GM12801 (cell line): Measurements from ENCODE around the gene GALNT7.

Source experiments
- TF ChIP-seq, protein P1 (sequence below): IDR thresholded peaks from one replicate; pipeline ENCODE4 v1.5.1; 2011; ENCODE audit warnings: control low read depth; ENCODE audit not compliant: insufficient read length; ENCODE audit errors: extremely low read depth

The GALNT7 gene

DNA sequence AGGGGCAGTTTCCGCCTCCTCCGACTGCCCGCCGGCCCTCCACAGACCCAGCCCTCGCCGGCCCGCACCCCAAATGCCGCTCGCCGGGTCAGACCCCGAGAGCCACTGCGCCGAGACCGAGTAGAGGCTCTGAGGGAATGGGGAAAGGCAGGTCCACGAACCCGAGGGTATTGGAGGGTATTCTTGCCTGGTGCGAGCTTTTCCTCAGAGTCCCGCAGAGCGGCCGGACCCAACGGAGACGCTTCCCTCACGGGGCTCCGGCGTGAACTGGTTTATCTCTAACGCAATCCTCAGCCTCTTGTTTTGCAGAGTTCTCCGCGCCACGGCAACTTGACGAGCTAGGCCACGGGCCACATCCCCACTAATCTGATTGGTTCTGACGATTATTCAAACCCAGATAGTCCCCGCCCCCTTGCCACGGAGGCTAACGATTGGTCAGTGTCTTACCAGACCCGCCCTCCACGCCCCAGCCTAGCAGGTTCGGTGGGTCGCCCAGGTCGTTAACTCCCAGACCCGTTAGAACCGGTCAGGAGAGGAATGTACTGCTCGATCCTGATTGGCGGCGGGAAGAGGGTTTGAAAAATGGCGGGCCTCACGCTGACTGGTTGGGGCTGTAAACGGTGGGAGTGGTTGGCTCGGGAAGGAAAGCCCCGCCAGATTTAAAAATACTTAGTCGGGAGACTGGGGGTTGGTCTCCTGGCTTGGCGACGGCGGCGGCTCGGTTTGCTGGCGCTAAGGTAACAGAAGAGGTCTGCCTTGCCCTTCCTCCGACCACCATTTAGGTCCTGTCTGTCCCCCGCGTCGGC lies 165.7 kb downstream of the GALNT7 start, which contains the start of gene HMGB2:
Gene HMGB2, minus strand, starts transcription at position 274 of the 806 bp plus-strand sequence. CDS start 709 bp downstream, outside the sequence.
- TF ChIP-seq, protein P1, sequence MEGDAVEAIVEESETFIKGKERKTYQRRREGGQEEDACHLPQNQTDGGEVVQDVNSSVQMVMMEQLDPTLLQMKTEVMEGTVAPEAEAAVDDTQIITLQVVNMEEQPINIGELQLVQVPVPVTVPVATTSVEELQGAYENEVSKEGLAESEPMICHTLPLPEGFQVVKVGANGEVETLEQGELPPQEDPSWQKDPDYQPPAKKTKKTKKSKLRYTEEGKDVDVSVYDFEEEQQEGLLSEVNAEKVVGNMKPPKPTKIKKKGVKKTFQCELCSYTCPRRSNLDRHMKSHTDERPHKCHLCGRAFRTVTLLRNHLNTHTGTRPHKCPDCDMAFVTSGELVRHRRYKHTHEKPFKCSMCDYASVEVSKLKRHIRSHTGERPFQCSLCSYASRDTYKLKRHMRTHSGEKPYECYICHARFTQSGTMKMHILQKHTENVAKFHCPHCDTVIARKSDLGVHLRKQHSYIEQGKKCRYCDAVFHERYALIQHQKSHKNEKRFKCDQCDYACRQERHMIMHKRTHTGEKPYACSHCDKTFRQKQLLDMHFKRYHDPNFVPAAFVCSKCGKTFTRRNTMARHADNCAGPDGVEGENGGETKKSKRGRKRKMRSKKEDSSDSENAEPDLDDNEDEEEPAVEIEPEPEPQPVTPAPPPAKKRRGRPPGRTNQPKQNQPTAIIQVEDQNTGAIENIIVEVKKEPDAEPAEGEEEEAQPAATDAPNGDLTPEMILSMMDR, result no peak

DNA sequence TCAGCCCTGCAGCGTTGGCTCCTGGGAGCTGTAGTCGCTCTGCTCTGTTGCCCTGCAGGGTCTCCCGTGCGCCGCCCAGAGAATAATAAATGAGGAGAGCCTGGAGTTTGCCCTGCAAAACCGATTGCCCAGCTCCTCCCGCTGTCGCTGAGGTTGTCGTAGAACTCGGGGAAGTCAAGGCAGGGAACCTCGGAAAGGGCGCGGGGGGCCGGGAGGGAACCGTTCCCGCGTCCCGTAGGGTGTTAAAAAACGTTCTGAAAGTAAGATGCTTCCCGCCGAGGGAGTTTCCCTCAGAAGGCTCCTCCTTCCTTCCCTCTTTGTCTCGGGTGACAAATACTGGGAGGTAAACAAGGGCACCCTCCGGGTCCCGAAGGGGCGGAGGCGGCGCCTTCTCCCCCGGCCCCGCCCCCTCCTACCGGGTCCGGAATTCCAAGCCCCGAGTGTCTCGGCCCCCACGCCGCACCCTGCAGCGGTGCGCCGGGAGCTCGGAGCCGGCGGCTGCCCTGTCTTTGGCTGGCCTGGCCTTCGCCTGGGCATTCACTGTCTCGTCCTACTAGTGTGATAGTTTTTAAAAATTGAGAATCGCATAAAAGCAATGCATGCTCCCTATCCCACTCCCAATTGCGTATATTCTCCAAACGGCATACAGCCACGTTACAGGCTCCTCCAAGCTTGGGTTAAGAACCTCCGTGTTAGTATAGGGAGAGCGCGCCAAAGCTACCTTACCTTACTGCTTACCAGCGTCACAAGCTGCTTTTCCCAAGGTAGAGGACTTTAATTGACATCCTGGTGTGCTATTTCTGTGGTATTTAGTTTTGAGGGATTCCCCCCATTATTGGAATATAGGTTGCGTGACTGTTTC lies 166.5 kb downstream of the GALNT7 start:
- TF ChIP-seq, protein P1, result no peak

DNA sequence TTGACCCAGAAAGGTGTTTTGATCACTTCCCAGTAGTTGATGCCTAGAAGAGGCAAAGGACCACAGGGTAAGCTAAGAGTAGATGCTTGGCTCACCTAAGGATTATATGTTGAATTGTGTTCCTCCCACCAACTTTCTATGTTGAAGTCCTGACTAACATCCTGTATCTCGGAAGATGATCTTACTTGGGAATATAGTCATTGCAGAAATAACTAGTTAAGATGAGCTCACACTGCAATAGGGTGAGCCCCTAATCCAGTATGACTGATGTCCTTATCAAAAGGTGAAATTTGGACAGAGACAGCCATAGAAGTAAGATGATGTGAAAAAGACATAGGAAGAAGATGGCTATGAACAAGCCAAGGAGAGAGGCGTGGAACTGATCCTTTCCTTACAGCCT lies 168.9 kb downstream of the GALNT7 start:
- TF ChIP-seq, protein P1, result no peak

DNA sequence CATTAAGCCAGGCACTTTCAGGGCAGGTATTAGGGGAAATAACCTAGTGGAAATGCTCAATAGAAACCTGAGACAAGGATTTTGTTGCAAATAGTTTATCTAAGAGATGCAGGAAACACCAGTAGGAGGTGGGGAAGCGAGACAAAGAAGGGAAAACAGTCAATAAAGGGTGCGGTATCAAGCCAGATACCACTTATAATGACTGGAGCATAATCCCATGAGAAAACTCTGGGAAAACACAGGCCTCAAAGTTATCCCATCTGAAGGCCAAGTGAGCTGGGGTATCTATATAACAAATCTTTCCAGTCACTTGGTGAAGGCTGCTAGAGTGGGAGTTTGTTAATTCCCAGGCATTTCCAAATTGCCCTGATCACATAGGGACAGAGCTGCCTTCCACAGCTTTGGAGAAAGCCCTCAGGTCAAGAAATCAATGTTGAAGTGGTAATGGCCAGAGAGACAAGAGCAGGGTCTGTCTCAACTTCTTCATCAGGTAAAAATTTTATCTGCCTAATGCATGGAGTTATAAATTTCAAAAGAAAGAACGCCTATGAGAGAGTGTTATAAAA lies 175.3 kb downstream of the GALNT7 start:
- TF ChIP-seq, protein P1, result no peak

DNA sequence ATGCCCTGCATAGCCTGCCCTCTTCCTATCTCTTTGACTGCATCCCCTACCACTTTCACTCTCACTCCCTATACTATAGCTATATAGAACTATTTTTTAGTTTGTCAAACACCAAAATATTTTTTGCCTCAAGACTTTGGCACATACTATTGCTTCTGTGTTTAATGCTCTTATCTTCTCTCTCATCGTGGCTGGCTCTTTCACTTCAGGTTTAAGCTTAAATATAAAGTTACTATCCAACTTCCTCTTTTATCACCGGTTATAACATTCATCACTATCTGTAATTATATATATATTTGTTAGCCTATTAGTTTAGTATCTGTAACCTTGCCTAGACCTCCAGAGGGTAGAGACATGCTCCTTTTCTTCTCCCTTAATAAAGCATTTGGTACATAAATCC lies 177.0 kb downstream of the GALNT7 start:
- TF ChIP-seq, protein P1, result no peak

DNA sequence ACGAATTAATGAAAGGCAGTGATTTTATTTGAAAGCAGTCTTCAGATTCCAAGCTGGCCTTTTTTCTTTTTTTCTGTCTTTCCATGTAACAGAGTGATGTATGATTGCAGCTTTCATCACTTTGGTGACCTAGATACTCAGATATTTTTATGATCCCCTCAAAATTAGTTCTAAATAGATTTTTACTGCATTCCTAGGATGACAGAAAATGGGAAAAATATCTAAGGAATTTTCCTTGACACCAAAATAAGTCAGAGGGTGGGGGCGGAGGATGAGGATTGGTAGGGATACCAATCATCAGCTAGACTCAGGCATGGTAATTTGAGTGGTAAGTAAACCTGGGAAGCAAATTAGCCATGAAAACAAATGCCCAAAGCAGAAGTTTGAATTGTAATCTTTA lies 177.5 kb downstream of the GALNT7 start:
- TF ChIP-seq, protein P1, result no peak

DNA sequence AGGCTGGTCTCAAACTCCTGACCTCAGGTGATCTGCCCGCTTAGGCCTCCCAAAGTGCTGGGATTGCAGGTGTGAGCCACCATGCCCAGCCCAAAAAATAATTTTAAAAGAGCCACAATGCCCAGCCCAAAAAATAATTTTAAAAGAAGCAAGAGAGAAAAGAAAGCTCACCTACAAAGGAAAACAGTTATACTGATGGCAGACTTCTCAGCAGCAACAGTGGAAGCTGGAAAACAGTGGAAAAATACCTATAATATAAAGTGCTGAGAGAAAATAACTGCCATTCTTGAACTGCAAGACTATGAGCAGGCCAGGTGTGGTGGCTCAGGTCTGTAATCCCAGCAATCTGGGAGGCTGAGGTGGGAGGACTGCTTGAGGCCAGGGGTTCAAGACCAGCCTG lies 178.9 kb downstream of the GALNT7 start:
- TF ChIP-seq, protein P1, result no peak
